GM19238 (cell line): Measurements from ENCODE around the gene S100A3.
A peak's percentile ranks its signal among the peaks of the same experiment; 100 is the strongest.
"Not testable (repeated sequence)": the region's sequence is repeated elsewhere in the genome, so short reads cannot be mapped to it uniquely, and the experiment has no call there.

ENCODE experiments used
- DNase-seq: peaks from one replicate; pipeline ENCODE4 v3.0.0; 2011; ENCODE audit warnings: low spot score; ENCODE audit not compliant: insufficient read length

Gene S100A3

GRCh38 chr1:153548722-153549688 is at the start of gene S100A3:
Gene S100A3, minus strand, starts transcription at chr1:153549258. Its CDS starts 773 bp downstream, at chr1:153548485.
- no peak for DNase-seq

- peak; percentile 88 for DNase-seq
Observed at GRCh38 chr1:153598309-153599172, 49.5 kb upstream of the S100A3 start.

- DNase-seq, result no peak
Observed at GRCh38 chr1:153597206-153597605, 48.1 kb upstream of the S100A3 start.

- no peak for DNase-seq
Observed at GRCh38 chr1:153592748-153593147, 43.7 kb upstream of the S100A3 start.

GRCh38 chr1:153588482-153588881 is 39.4 kb upstream of the S100A3 start:
- no peak for DNase-seq

GRCh38 chr1:153588033-153588432 is 39.0 kb upstream of the S100A3 start:
- not testable (repeated sequence) for DNase-seq

GRCh38 chr1:153587314-153587713 is 38.3 kb upstream of the S100A3 start:
- no peak for DNase-seq

- no peak for DNase-seq
Observed at GRCh38 chr1:153586347-153586746, 37.3 kb upstream of the S100A3 start.

GRCh38 chr1:153585006-153585405 is 35.9 kb upstream of the S100A3 start:
- DNase-seq, result no peak

GRCh38 chr1:153583976-153584375 is 34.9 kb upstream of the S100A3 start:
- DNase-seq, result no peak

- DNase-seq, result not testable (repeated sequence)
Observed at GRCh38 chr1:153583514-153583913, 34.5 kb upstream of the S100A3 start.

- DNase-seq, result not testable (repeated sequence)
Observed at GRCh38 chr1:153582836-153583235, 33.8 kb upstream of the S100A3 start.

- no peak for DNase-seq
Observed at GRCh38 chr1:153578936-153579335, 29.9 kb upstream of the S100A3 start.

GRCh38 chr1:153578490-153578889 is 29.4 kb upstream of the S100A3 start:
- DNase-seq, result no peak

- DNase-seq, result no peak
Observed at GRCh38 chr1:153577624-153578051, 28.6 kb upstream of the S100A3 start.

- no peak for DNase-seq
Observed at GRCh38 chr1:153577138-153577537, 28.1 kb upstream of the S100A3 start.

GRCh38 chr1:153575497-153575896 is 26.4 kb upstream of the S100A3 start:
- not testable (repeated sequence) for DNase-seq

GRCh38 chr1:153575081-153575491 is 26.0 kb upstream of the S100A3 start:
- DNase-seq, result not testable (repeated sequence)

- DNase-seq, result no peak
Observed at GRCh38 chr1:153573351-153573750, 24.3 kb upstream of the S100A3 start.

- peak; percentile 63 for DNase-seq
Observed at GRCh38 chr1:153572569-153573015, 23.5 kb upstream of the S100A3 start.

- no peak for DNase-seq
Observed at GRCh38 chr1:153571706-153572105, 22.6 kb upstream of the S100A3 start.

- no peak for DNase-seq
Observed at GRCh38 chr1:153570874-153571273, 21.8 kb upstream of the S100A3 start.
